Suppressor macrophage treated with lipopolysaccharide for 1 hour (primary cell): ENCODE results near the gene CD248.
"Not testable (repeated sequence)": the region's sequence is repeated elsewhere in the genome, so short reads cannot be mapped to it uniquely, and the experiment has no call there.

Experiments
- DNase-seq, 3 donors: peaks; one replicate each; pipeline ENCODE4 v3.0.0-alpha.2; 2020 to 2022

The CD248 gene

DNA sequence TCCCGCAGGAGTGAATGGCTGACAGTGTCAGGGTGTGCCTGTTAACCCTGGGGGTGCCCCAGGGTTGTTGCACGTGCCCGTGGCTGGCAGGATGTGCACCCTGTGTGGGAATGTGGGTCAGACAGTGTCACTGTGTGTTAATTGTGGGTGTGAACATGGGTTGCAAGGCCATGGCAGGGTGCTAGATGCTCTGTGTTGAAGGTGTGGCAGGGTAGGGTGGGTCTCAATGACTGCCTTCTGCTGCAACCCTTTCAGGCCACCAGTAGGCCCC, 11.1 kb upstream of the CD248 start:
- no peak for DNase-seq

DNA sequence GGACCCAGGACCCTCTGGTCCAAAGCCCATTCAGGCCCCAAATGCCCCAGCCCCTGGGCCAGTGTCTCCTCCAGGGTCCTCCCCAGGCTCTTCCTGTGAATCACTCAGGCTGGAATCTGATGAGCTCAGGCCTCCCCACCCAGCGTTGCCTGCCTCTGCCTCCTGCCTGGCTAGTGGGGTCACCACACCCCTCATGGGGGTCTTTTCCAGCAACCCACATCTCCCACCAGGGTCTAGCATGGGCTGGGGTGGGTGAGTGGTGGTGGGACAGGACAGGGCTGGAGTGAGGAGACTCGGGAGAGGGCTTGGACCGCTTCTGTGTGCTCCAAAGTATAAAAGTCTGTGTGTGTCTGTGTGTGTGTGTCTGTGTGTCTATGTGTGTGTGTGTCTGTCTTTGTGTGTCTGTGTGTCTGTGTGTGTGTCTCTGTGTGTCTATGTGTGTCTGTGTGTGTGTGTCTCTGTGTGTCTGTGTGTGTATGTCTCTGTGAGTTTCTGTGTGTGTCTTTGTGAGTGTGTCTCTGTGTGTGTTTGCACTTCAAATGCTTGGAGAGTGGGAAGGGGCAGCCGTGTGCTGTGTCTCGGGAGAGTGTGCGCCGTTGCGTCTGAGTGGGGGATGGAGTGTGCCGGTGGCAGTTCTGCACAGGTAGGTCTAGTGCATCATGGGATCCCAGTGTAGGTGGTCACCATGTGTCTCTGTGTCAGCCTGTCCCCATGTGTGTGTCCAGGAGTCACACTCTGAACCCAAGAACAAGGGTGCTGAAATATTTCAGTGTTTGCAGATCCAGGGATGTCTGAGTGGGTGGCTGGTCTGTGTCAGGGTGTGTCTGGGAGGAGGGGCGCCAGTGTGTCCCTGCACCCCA, 10.6 kb upstream of the CD248 start:
- no peak for DNase-seq

DNA sequence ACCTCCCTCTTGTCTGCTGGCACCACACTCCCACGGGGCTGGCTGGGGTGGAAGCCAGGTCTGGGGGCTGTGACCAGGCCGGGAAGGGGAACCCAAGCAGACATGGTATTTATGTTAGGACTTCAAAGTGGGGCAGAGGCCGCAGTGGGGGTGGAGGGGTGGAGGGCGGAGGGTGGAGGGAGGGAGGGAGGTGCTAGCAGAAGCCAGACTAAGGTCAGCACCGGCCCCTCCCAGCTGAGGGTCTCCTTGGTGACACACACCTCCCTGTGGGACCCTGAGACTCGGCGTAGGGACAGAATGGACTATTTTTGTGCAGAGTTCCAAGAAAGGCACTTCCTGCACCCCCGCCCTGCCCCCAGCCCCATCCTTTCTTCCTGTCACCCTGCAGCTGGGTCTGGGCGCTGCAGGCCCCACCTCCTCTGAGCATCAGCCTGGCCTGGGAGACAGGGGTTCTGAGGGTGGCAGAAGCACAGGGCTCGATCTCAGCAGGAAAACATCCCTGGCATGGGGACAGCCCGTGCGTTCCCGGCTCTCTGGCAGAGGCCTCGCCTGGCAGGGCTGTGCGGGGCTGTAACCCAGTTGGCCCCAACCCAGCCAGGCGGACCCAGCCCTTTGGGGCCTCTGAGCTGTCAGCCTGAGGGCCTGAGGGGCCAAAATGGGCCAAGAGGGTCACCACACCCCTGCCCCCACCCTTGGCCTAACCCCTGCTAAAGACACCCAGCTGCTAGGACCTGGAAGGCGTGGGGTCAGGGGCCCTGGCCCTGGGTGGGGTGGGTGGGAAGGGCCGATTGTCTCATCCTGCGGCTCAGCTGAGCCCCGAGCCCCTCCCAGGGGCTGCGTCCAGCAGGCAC, 9.6 kb upstream of the CD248 start:
- DNase-seq: no peak

DNA sequence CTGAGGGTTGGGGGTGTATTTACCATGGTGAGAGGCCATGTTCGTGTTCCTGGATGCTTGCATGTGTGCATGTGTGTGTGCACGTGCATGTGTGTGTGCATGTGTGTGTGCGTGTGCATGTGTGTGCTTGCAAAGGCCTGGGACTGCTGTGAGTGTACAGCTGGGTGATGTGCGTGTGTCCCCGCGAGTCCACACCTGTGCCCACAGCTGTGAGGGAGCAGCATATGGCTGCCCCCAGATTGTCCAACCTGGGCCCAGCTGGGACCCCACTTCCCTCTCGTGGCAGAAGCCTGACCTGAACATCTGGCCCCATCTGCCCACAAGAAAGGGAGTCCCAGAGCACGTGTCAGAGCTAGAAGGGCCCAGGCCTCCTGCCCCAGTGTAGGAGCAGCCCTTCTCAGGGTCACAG, 8.4 kb upstream of the CD248 start:
- DNase-seq: no peak

DNA sequence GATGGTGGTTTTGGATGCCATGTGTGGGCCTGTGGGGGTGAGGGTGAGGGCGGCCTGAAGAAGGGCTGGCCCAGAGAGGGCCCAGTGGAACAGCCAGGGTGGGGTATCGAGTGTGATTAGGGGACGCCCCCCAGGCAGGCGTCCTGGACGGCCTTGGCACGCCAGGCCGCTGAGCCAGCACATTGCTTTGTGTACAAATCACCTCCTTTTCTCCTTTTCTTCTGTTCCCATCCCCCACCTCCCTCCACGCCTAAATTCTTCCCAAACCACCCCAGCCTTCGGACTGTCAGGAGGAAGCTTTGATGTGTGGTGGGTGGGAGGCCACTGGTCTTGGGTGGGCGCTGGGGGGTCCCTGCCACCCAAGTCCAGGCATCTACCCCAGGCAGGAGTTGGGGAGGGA, 7.8 kb upstream of the CD248 start:
- no peak for DNase-seq

DNA sequence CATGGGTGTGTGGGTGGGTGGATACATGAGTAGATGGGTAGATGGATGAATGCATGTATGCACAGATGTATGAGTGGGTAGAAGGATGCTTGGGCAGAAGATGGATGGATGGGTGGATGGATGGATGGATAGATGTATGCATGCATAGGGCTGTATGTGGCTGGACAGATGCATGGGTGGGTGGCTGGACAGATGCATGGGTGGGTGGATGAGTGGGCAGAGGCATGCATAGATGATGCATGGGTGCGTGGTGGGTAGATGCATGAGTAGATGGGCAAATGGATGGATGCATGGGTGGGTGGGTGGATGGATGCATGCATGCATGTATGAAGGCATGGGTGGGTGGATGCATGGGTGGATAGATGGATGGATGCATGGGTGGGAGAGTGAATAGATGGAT, 6.8 kb upstream of the CD248 start:
- DNase-seq: no peak

DNA sequence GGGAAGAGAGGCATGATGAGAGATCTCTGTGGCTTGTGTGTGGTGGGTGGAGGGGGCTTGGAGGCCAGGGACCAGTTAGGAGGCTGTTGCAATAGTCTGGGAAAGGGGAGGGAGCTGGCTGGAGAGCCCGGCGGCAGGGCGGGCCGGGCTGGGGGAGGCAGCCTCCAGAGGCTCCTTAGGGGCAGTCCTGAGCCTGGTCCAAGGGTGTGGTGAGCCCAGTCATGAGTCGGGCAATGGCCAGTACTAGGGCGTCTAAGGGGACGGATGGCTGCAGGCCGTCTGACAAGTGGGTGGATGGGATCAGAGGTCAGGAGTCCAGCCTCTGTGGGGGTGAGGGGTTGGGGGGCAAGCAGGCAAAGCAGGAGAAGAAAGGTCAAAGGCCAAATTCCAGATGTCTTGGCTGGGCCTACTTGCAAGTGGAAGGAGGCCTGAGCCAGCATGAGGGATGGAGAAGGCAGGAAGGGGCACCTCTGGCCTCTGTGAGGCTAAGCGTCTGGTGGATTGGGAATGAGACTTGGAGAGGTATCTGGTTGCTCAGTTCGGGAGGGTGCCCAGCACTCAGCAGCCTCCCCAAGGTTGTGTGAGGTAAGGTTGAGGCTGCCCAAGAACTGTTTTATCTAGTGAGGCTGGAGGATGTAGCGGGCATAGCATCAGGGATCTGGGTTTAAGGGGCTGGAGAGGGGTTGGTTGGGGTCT, 6.0 kb upstream of the CD248 start:
- no peak for DNase-seq

DNA sequence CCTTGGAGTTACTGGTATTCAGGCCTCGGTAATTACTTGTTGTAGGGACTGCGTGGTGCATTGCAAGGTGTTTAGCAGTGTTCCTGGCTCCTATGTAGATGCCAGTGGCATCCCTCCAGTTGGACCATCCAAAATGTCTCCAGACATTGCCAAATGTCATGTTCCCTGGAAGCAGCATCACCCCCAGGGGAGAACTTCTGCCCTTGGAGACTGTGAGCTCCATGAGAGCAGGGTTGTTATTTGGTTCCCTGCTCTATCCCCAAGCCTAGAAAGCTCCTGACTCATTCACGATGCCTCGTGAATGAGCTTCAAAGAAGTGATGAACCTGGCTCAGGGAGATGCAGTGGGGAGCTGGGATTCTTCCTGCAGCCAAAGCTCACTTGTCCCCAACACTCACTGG, 4.8 kb upstream of the CD248 start:
- no peak for DNase-seq

DNA sequence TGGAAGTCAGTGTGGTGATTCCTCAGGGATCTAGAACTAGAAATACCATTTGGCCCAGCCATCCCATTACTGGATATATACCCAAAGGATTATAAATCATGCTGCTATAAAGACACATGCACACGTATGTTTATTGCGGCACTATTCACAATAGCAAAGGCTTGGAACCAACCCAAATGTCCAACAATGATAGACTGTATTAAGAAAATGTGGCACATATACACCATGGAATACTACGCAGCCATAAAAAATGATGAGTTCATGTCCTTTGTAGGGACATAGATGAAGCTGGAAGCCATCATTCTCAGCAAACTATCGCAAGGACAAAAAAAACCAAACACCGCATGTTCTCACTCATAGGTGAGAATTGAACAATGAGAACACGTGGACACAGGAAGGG, 3.9 kb upstream of the CD248 start:
- DNase-seq: not testable (repeated sequence)

DNA sequence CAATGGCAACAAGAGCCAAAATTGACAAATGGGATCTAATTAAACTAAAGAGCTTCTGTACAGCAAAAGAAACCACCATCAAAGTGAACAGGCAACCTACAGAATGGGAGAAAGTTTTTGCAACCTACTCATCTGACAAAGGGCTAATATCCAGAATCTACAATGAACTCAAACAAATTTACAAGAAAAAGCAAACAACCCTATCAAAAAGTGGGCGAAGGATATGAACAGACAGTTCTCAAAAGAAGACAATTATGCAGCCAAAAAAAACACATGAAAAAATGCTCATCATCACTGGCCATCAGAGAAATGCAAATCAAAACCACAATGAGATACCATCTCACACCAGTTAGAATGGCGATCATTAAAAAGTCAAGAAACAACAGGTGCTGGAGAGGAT, 3.4 kb upstream of the CD248 start:
- DNase-seq: not testable (repeated sequence)

DNA sequence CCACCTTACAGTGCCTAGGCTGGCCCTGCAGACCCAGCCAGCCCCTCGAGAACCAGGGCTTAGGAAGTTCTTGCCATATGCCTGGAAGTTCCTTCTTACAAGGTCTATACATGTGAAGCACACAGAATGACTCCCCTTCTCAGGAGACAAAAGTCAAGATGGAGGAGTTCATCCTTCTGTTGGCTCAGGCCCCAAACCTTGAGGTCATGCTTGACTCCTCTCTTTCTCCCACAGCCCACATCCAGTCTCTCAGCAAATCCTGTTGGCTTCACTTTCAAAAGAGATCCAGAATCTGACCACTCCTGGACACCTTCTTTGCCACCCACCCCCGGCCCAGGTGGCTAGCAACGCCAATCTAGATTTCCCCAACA, 1.7 kb upstream of the CD248 start:
- no peak for DNase-seq

DNA sequence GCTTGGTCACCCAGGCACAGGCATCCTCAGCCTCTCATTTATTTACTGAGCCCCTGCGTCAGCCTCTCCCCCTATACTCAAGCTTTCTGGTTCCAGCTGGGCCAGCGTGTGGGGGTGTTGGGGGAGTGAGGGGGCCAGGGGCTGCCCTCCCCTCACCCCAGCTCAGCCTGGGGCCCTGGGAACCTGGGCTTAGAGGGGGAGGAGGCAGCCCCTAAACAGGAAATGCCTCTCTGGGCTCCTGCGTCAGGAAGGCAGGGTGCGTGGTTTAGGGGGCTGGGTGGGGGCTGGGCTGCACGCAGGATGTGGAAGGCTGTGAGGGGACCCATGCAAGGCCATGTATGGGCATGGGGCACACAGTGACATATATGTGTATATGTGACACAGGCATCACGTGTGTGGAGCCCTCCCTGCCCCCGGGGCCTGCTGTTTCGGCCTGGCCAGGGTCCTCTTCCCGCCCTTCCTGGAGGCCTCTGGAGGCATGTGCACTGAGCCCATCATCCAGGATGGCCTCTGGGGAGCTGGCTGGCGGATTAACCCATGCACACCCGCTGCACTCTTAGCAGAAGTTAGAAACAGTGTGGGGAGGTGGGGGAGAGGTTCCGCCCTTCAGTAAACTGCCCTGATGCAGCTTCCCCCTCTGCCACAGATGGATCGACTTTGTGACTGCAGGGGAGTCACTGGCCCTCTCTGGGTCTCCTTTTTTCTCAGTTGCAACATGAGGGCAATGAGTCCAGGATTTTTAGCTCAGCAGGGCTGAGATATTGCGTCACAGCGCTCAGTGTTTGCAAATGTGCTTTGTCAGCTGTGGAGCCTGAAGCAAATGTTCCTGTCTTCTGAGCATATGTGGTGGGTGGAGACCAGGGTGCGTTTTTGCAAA, 1.1 kb upstream of the CD248 start:
- DNase-seq: peak; percentile 79 to 89 (median 87)

DNA sequence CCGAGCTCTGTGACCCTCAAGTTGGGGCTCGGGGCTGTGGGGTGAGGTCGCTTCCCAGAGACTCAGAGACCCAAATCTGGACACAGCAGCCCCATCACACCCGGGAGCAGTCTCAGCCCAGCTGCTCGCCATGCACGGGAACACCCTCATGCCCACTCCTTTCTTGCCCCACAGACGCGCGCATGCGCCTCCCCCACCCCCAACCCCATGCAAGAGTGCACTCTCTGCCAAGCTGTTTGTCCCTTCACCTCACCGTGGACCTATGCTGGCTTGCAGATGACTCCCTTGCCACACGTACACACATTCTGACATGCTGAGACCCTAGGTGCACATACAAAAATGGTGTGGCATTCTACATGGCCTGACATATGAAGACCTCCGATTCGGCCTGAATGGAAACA, 478 bp upstream of the CD248 start:
- peak in 2 of 3 donors; percentile 47 to 70 for DNase-seq

DNA sequence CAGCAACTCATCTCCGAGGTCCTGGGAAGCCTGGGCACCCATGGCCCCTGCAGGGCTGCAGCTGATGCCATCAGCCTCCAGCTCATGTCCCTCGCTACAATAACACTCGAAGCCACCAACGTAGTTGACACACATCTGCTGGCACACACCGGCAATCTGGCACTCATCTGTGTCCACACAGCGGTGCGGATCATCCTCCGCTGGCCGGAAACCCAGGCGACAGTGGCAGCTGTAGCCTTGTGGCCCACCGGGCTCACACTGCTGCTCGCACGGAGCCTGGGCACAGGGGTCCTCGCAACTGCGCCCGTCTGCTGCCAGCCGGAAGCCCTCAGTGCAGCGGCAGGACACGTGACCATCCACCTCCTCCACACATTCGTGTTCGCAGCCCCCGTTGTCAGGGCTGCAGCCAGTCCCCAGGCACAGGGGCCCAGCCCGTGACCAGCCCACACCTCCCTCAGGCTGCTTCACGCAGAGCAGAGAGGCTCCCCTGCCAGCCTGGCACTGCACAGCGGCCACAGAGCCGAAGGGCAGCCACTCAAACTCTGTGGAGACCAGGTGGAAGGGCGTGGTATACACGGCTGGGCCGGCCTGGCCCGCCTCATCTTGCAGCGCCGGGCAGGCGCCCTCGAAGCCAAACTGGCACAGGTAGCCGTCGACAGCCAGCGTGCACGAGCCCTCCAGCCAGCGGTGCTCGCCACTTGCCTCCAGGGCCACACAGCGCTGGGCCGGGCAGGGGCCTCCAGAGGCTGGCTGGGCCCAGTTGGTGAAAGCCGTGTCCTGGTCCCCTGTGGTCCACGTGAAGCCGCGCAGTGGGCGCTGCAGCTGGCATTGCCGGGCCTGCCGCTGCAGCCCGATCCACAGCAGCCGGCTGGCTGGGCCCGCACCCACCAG, 678 bp downstream of the CD248 start:
- no peak for DNase-seq

DNA sequence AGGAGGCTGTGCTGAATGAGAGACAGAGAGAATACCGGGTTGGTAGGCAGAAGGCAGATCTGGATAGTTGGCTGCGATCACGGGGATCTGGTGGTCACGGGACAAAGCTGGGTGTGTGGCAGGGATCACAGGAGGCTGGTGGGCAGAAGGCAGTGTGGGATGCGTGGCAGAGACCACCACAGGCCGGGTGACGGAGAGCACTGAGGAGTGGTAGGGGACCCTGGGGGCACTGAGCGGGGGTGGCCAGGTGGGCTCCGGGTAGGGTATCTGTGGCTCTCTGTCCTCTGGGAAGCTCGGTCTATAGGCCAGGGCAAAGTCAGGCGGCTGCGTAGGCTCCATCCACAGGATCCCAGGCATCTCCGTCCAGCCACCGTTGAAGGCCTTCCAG, 1.4 kb downstream of the CD248 start:
- DNase-seq: no peak

DNA sequence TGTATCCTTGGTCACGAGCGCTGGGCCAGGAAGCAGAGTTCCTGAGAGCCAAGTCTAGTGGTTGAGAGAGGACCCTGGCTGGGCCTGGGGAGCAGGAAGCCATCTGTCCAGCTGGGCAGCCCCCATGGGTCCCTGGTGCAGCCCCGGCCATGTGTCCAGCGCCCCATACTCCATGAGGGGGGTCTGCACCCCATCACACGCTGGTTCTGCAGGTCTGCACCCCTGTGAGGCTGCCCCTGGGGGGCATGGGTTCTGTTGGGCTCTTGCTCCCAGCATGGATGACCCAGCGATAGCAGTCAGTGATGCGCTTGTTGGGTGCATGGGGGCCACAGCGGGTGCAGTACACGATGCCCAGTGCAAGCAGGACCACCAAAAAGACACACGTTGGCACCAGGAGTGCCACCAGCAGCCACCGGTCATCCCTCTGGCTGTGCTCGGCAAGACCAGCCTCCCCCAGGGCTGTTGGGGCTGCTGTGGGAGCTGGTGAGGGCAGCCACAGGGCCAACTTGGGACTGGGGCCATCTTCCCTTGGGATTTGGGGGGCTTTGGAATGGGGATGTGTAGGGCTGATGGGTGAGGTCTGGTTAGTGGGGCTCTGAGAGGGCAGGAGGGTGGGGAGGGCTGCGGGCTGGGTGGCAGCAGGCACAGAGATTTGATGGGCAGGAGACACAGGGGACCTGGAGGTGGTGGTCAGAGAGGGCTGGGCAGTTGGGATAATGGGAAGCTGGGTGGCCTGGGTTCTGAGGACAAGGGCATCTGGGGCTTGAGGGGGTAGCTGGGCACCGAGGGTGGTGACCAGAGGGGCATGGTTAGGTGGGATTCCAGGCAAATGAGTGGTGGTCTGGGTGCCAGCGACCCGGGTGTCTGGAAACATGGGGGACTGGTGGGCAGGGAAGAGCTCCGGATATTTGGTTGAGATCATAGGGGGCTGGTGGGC, 2.0 kb downstream of the CD248 start:
- no peak for DNase-seq

DNA sequence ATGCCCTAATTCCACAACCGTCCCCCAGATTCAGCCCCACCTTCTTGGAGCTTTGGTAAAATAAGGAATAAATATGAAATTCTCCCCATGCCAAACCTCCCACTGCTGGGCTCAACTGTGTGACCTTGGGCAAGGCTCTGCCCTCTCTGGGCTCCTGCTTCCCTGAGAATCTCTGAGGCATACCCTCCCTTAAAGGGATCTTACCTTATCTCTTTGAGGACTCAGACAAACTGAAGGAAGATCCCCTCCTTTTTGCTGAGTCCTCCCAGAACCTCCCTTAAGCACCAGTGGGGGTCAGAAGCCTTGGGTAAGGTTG, 2.7 kb downstream of the CD248 start:
- no peak for DNase-seq

DNA sequence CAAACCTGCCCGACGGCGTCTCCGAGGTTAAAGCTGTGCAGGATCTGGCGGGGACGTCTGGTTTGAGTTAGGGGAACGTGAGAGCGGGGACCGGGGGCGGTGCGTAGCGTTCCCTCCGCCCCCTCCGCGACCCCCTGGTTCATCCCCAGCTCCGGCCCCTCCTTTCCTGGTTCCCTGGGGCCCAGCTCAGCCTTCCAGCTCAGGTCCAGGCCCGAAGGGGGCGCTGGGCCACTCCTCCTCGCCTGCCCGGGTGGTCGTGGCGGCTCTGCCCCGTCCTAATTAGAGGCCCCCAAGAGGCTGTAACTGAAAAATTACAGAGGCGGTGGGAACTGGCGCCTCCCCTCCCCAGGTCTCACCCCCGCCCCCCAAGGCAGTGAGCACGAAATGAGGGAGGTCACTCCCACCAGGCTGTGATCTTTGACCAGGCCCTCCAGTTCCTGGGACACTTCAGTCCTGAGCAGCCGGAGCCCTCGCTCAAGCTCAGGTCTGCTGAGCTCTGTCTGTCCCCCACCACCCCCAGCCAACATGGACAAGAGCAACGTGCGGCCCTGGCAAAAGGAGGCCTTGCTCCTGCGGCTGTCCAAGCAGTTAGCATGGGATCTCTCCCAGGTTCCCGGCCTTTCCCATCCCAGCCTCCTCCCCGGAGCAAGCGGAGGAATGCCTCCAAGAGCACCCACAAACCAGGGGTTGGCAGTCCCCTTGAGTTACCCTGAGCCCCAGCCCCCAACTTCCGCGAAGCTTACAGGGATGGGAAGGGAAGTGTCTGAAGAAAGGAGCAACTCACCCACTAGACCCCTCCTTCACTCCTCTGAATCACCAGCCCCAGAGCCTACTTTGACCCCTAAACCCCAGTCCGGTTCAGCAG, 3.3 kb downstream of the CD248 start:
- DNase-seq: no peak

DNA sequence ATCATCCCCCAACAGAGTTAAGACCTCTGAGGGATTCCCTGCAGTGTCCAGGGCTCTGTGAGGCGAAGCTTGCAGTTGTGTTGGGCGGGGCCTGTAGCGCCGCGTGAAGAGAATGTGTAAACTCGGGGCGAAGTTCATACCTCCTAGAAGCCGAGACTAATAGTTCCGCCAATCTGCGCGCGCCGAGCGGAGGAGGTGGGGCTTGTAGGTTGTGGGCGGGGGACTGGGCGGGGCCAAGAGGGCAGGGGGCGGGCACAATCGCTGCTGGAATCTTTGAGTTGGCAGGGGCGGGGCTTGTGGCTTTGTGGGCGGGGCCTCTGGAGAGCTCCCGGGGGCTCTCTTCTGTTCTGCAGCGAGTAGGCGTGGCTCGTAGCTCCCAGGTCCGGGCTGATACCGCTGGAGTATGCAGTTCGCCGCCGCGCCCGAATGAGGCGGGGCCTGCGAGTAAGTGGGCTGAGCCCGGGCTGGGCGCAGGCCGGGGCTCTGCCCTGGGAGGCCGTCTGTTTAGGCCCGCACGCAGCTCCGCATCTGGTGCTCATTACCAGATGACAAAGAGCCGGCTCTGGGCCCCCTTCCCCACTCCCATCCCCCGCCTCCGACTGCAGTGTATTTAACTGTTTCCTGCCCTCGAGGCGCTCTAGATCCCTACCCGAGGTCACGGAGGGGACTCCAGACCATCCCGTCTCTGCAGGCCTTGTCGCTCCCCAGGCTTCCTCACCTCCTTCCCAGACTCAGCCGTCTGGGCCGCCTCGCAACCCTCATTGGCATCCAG, 4.1 kb downstream of the CD248 start:
- DNase-seq: peak; percentile 97 to 99 (median 98)
